Measurements from ENCODE around the gene MRNIP.
"Not testable (repeated sequence)": the region's sequence is repeated elsewhere in the genome, so short reads cannot be mapped to it uniquely, and the experiment has no call there.

MRNIP gene

DNA sequence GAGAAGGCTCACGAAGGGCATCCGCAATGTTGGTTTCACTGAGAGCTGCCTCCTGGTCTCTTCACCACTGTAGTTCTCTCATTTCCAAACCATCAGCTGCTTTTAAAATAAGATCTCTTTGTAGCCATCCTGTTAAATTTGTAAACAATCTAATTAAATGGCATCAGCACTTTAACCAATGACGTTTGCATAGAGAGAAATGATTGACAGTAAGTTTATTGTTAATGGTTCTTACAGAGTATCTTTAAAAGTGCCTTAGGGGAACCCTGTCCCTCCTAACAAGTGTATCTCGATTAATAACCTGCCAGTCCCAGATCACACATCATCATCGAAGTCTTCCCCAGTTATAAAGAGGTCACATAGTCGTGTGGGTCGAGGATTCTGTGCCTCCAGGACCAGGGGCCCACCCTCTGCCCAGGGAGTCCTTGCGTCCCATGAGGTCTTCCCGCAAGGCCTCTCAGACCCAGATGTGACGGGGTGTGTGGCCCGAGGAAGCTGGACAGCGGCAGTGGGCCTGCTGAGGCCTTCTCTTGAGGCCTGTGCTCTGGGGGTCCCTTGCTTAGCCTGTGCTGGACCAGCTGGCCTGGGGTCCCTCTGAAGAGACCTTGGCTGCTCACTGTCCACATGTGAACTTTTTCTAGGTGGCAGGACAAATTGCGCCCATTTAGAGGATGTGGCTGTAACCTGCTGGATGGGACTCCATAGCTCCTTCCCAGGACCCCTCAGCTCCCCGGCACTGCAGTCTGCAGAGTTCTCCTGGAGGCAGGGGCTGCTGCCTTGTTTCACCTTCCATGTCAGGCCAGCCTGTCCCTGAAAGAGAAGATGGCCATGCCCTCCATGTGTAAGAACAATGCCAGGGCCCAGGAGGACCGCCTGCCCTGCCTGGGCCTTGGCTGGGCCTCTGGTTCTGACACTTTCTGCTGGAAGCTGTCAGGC is 21.3 kb downstream of the MRNIP start:
- DNase-seq = no peak

DNA sequence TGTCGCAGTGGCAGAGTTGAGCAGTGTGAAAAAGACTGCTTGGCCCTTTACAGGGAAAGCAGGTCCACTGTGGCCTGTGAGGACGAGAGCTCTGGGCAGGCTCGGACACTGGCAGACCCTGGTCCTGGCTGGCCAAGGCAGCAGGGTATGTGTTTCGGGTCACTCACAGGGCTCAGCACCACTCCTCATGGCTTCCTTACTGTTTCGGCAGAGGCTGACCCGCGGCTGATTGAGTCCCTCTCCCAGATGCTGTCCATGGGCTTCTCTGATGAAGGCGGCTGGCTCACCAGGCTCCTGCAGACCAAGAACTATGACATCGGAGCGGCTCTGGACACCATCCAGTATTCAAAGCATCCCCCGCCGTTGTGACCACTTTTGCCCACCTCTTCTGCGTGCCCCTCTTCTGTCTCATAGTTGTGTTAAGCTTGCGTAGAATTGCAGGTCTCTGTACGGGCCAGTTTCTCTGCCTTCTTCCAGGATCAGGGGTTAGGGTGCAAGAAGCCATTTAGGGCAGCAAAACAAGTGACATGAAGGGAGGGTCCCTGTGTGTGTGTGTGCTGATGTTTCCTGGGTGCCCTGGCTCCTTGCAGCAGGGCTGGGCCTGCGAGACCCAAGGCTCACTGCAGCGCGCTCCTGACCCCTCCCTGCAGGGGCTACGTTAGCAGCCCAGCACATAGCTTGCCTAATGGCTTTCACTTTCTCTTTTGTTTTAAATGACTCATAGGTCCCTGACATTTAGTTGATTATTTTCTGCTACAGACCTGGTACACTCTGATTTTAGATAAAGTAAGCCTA is 22.2 kb downstream of the MRNIP start:
- peak; percentile 65 for DNase-seq

DNA sequence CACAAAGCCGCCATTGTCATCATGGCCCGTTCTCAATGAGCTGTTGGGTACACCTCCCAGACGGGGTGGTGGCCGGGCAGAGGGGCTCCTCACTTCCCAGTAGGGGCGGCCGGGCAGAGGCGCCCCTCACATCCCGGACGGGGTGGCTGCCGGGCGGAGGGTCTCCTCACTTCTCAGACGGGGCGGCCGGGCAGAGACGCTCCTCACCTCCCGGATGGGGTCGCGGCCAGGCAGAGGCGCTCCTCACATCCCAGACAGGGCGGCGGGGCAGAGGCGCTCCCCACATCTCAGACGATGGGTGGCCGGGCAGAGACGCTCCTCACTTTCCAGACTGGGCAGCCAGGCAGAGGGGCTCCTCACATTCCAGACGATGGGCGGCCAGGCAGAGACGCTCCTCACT is 23.7 kb downstream of the MRNIP start:
- not testable (repeated sequence) for DNase-seq

DNA sequence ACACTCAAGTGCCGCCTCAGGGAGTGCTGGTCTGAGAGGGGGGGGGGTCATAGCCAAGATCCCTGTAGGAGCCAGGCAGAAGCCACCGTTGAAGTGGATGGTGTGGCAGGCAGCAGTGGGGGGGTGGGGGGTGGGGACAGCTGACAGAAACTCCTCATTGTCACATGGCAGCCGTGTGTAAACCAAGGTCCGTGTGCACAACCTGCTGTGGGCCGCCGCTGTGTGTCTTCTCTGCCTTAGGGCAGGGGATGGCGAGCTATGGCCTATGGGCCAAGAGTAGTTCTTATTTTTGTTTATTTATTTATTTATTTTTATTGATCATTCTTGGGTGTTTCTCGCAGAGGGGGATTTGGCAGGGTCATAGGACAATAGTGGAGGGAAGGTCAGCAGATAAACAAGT is 24.5 kb downstream of the MRNIP start:
- DNase-seq = no peak

DNA sequence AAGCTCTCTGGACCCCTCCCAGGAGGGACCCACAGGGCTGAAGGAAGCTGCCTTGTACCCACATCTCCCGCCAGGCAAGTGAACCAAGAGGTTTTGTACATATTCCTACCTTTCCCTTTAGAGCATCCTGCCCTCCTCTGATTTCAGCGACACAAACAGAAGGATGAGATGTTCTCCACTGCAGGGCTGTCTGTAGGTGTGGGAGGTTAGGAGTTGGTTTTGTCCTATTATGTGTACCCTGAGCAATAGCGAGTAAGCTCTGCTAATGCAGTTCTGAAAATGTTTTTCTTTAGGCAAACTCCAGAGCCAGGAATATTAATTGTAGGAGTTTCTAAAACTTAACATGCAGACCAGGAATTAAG is 24.9 kb downstream of the MRNIP start:
- DNase-seq = no peak

DNA sequence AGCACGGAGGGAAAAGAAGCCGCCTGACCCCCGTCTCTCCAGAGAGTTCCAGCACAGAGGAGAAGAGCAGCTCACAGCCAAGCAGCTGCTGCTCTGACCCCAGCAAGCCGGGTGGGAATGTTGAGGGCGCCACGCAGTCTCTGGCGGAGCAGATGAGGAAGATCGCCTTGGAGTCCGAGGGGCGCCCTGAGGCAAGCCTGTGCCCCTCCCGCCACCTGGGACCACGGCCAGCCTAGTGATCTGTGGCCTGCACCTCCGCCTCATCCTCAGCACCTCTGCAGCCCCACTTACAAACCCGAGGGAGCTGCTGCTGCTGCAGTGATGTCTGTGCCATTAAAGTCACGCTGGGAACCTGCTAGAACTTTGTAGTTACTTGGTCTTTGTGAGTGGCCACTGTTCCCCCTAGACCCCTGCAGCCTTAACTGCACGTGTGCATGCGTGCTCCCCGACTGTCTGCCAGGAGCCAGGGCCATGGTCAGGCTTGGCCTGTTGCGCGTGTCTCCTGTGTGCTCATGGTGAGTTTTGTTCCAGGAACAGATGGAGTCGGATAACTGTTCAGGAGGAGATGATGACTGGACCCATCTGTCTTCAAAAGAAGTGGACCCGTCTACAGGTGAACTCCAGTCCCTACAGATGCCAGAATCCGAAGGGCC is 25.4 kb downstream of the MRNIP start:
- no peak for DNase-seq

DNA sequence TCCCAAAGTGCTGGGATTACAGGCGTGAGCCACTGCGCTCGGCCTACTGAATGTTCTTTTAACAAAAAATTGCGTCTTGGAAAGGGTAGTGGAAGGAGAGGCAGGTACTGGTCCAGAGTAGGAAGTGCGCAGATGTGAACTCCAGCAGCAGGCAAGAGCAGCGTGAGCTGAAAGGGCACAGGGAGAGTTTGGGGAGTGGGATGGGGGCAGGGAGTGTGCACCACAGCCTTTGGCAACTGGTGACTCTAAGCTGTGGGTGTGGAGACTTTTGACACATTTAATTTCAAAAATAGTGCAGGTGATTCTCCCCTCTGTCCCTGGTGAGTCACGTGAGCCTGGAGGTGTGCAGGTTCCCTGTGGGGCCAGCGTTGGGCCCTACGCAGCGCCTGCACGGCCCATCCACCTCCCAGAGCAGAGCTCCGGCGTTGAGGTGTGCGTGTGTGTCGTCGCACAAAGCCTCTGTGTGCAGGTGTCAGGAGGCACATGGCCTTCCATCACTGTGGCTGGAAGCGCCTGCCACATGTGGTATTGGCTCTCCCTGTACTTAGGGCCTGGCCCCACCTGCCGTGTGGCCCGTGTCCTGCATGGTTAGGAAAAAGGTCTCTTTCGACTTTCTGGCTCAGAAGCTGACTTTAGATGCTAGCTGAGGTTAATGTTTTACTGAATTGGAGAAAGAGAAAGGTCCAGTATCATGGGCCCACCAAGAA is 26.4 kb downstream of the MRNIP start:
- DNase-seq = no peak

DNA sequence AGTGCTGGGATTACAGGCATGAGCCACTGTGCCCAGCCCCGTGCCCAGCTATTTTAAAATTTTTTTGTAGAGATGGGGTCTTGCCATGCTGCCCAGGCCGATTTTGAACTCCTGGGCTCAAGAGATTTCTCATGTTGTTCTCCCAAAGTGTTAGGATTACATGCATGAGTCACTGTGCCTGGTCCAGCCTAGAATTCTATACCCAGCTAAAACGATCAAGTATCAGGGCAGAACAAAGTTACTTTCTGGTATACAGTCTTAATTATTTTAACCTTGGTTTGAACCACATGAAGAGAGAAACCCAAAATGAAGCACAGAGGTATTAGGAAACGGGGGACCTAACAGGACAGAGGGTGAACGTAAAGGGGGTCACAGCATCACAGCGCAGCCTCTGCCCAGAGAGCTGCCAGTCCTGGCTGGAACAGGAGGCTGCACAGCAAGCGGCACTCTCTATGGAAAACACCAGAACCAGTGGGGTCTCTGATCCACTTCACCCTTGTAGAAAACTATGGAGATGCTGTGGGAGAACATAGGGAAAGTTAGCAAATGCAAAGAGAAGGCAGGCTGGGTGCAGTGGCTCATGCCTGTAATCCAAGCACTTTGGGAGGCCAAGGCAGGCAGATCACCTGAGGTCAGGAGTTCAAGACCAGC is 27.7 kb downstream of the MRNIP start:
- DNase-seq = no peak

DNA sequence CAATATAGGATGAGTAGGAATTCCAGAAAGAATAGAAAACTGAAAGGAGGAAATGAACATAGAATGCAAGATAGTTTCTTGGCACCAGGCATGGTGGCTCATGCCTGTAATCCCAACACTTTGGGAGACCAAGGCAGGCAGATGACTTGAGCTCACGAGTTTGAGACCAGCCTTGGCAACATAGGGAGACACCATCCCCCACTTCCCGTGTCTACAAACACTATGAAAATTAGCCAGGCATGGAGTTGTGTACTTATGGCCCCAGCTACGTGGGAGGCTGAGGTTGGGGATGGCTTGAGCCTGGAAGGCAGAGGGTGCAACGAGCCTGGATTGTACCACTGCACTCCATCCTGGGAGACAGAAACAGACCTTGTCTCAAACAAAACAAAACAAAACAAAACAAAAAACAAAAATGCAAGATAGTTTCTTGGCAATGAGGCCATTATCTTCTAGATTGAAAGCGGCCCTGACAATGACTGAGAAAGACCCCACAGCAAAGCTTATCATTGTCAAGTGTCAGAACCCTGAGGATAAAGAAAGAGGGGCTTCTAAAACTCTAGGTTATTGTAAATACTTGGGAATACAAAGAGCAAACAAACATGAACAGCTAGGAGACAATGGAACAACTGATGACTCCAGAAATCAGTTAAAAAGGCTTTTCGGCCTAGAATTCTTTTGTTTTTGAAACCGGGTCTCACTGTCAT is 28.7 kb downstream of the MRNIP start:
- DNase-seq = no peak

DNA sequence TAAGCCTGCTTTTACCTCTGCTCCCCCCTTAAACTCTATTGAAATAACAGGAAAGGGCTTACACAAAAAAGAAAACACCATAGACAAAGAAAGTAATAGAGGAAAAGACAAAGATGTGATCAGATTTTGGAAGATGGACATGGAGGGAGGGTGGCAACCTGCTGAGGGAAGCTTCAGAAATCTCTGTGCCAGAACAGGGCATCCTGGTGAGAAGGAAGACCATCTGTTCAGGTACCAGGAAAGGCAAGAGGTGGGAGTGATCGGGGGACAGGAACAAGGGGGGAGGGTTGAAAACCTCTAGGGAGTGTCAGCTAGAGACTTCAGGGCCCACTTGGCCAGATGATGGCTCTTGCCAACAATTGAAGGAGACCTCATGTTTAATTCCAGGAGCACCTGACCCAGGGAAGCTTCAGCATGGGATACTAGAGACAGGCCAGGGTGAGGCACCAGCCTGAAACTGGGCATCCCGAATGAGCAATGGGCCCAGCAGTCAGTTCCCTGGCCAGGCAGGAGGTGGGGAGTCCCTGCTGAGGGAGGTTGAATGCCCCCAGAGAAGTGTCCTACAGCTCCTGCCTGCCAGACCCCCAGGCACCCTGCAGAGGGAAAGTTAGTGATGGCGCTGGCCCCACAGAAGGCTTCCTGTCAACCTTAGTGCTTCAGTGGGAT is 29.7 kb downstream of the MRNIP start:
- no peak for DNase-seq

DNA sequence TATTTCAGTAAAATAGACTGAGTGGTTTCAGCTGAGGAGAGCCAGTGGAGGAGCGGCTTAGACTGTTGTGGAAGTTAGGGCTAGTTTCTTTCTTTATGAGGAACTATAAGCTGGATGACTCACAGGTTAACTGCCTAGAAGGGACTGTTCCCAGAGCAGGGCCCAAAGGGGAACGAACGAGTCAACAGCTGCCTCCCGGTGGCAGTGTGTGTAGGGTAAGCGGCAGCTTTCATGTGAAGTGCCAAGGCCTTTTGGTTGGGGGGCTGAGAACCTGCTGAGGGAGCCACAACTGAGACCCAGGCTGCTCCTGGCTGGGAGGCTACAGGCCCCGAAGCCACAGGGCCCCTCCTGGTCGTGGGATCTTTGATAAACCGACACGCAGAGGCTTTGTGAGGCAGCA is 30.9 kb downstream of the MRNIP start:
- peak; percentile 59 for DNase-seq

DNA sequence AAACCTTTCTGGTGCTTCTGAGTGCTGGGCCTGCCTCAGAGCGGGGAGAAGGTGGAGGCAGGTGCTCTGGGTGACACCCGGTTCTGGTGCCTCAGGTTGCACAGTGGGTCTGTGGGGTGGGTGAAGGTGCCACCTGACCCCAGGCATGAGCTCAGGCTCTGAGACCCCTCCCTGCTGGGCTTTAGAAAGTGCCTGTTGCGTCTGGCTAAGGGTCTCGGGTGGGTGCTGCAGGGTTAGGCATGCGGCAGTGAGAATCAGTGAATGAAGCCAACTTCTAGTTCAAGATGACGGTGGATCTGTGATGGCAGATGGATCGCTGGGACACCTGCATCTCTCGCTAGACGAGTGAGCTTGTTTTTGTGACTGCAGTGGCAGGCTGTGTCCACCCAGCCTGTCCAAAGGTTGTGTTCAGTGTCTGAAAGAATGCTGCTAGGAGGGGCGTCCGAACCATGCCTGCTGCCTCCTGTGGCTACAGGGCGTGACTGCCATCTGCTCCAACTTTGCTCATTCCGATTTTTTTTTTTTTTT is 32.9 kb downstream of the MRNIP start:
- no peak for DNase-seq

DNA sequence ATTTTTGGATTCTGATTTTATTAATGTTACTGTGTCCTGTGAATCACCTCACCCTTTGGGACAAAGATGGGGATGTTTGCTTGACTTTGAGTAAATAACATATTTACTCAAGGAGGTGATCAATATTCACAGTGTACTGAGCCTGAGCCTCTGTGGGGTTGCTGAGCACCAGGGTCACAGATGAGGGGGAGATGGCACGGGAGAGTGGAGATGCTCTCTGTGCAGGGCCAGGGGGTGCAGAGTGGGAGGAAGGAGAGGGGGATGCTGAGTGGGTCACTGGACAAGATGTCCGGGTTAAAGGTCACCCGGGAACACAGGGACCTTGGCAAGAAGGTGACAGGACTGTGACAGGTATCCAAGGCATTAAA is 33.9 kb downstream of the MRNIP start:
- no peak for DNase-seq

DNA sequence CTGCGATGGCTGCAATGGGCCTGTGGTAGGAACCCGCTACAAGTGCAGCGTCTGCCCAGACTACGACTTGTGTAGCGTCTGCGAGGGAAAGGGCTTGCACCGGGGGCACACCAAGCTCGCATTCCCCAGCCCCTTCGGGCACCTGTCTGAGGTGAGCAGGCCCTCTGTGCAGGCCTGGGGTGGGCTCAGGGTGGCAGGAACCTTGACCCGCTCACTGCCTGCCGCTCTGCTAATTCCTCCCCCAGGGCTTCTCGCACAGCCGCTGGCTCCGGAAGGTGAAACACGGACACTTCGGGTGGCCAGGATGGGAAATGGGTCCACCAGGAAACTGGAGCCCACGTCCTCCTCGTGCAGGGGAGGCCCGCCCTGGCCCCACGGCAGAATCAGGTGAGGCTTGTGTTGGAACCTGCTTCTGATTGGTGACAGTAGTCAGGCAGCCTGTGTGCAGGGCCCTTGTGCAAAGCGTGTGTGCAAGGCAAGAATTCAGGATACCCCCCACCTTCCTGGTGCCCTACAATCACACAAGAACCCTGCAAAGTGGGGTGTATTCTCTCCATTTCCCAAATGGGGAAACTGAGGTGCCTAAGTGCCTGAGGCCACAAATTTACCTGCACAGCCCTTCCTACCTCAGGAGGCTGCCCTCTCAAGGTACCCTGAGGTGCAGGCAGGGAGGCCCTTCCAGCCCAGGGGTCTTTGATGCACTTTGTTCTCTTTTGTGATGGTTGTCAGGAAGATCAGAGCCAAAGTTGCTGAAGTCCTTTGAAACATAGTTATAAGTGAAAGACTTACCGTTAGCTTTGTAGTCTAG is 34.5 kb downstream of the MRNIP start:
- DNase-seq = no peak

DNA sequence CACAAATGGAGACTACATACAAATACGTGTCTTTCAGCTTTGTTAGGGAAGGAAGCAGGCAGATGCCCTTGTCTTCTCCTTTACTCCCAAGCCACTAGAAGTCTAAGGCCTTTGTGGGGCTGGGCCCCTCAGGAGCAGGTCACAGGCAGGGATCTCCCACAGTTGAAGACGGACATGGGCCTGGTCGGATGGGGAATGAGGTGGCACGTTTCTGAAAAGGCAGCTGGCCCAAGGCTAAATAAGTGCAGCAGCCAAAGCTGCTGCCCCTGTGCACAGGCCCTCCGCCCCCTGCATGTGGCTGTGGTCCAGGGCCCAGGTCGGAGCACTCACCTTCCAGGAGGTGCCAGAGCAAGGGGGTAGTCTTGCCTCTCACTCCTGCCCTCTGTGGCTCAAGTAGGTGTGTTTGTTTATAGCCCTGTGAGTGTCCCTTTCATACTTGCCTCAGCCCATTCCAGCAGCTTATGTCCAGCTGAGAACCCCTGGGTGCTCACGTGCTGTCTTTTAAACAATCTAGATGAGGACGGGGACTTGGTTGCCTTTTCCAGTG is 36.1 kb downstream of the MRNIP start:
- DNase-seq = no peak

DNA sequence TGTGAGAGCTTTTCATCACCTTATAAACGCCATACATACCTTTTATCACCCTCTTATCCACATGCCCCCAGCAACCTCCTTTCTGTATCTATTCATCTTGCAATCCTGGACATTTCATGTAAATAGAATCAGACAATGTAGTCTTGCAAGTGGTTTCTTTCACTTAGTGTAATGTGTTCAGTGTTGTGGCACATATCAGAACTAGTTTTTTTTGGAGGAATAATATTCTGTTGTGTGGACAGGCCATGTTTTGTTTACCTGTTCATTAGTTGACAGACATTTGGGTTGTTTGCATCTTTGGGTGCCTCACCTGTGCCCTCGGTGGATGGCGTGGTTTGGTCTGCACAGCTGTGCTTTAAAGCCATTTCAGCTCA is 36.6 kb downstream of the MRNIP start:
- no peak for DNase-seq

DNA sequence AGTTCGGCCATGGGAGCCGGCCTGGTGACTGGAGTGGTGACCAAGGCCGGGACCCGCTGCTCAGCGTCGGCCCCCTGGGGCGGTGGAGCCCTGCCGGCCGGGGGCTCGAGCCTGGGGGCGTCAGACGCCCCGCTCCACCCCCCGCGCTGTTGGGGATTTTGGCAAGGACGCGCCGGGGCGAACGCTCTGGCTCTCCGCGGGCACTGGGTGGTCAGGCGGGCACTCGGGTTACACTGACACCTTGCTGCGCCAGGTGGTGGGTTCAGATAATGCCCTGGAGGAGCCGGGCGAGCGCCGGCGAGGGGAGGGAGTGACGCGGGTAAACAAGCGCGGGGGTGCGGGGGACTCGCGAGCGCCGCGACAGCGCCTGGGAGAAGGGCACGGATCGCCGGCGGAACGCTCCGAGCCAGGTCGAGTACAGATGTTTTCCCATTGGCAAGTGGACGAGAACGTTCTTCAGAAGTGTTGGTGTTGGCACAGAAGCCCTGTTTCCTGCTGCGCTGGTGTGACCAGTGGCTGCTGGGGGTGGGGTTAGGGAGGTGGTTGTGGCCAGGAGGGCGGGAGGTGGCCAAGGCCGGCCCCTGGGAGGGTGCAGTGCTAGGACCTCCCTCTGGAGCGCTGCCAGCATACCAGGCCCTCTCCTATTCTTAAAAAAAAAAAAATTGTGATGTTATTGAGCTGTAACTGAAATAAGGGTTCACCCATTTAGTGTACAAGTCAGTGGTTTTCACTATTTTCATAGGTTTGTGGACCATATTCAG is 37.1 kb downstream of the MRNIP start:
- peak; percentile 91 for DNase-seq

DNA sequence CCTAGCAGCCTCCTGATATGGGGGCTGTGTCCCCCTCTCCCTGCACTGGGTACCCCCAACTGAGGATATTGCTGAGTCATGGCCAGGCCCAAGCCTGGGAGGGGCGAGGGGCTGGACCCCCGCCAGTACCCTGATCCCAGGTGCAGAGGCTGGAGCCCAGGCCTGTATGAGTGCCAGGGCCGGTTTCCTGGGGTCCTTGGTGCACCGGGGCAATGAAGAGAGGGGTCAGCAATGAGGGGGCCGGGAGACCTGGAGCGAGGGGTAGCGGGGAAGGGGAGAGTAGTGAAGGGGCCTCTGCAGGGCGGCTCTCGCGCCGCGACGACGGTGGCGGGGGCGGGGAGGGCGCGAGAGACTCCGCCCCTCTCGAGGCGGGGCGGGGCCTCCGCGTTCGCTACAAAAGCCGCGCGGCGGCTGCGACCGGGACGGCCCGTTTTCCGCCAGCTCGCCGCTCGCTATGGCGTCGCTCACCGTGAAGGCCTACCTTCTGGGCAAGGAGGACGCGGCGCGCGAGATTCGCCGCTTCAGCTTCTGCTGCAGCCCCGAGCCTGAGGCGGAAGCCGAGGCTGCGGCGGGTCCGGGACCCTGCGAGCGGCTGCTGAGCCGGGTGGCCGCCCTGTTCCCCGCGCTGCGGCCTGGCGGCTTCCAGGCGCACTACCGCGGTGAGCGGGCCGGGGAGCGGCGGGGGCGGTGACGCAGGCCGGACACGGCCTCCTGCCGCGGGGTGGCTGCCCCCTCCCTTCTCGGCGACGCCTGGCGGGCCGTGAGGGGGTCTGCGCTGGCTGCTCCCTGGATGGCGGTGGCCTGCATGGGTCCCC is 37.9 kb downstream of the MRNIP start, which contains the start of gene SQSTM1:
Gene SQSTM1 (plus strand): TSS at position 423 of the 815 bp plus-strand sequence. CDS start 32 bp downstream, at position 455.
- DNase-seq = peak; percentile 89
